Measurements from ENCODE around the gene HTD2.
A peak's percentile ranks its signal among the peaks of the same experiment; 100 is the strongest.
"Not testable (repeated sequence)": the region's sequence is repeated elsewhere in the genome, so short reads cannot be mapped to it uniquely, and the experiment has no call there.

Gene HTD2

DNA sequence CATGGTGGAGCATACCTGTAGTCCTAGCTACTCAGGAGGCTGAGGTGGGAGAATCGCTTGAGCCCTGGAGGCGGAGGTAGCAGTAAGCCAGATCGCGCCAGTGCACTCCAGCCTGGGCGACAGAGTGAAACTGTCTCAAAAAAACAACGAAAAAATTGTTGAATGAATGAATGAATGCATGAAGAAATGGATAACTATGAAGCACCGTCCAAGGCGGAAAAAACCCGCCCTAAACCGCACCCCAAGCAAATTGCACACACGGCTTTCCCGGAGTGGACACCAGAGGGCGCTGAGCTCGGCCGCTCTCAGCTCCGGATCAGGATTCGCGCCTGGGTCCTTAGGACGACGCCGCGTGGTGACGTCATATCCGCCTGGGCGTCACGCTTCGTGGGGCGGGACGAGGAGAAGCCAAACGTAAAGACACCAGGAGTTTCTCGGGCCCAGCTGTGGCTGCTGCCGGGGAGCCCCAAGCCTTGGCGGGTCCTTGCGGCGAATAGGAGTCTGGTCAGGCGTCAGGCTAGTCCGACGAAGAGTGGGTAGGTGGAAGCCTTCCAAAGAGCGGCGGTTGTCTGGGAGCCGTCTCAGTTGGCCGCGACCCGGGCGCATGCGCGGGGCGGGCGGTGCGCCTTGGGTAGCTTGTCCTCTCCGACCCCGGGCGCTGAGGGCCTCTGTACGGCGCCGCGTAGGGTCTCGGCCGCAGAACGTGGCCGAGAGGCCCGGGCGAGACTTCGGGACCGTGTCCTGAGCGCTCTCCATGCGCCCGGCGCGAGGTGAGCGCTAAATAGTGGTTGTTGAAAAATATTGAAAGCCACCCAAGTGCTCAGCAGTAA is at the start of gene HTD2, which contains the start of gene RPP14:
HTD2 (plus strand) TSS at position 639 of the 830 bp plus-strand sequence. CDS start 11,094 bp downstream, outside the sequence.
RPP14 (plus strand) TSS at position 364 of the 830 bp plus-strand sequence. CDS start 4,085 bp downstream, outside the sequence.
- peak; percentile 97 to 99 for DNase-seq

DNA sequence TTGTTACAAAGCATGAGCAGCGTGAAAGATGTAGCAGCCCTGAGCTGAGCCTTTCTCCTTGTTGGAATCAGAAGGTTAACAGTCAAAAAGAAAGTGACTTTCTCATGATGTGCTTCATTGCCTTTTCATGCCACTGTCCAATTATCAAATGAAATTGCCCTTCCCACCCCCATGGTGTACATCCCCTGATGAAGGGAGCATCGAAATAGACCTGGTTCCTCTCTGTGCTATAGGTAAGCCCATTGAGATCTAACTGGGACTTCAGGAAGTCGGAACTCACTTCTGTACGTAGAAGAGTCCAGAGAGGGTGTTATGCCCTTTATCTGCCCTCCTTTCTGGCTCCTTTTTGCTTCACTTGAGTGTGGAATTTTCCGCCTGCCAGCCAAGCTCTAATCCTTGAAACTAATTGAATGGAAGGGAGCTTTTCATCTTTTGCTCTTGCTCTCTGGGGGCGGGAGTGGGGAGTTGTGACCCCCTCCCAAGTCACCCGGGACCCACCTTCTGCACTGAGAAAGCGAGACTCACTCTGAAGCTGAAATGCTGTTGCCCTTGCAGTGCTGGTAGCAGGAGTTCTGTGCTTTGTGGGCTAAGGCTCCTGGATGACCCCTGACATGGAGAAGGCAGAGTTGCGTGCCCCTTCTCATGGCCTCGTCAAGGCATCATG is 47.8 kb upstream of the HTD2 start:
- DNase-seq: no peak

DNA sequence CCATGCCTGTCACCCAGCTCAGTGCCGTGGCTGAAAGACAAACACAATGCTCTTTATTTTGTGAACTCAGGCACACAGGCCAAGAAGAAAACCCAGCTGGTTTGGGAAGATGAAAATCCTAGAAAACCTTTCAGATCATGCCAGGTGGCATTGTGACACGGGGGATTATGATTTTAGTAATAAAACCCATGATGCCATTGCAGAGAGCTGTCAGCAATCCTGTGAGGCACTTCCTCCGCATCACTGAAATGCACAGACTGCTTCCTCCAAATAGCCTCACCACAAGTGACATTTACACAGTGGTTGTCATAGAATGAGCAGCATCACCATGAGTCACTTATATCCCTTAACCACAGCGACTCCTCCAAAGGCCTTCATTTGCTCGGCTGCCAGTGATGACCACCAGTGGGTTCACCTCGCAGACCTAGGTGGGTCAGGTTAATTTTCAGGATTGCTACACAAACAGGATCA is 46.0 kb upstream of the HTD2 start:
- no peak for DNase-seq

DNA sequence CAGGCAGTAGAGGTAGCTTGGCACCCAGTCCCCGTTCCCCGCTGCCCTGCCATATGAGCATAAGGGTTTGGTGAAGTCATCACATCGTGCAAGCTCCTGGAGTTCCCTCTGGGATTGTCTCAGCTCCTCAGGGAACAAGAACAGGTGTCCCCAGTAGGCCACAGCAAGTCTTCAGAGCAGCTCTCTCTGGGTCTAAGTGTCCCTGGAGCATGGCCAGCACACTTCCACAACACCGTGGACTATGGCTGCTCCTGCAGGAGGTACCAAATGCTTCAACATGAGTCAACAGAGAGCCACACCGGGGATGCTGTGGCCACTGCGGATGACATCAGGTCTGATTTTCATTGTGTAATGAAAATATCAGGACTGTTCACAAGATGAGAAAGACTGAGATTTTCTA is 45.6 kb upstream of the HTD2 start:
- DNase-seq: no peak

DNA sequence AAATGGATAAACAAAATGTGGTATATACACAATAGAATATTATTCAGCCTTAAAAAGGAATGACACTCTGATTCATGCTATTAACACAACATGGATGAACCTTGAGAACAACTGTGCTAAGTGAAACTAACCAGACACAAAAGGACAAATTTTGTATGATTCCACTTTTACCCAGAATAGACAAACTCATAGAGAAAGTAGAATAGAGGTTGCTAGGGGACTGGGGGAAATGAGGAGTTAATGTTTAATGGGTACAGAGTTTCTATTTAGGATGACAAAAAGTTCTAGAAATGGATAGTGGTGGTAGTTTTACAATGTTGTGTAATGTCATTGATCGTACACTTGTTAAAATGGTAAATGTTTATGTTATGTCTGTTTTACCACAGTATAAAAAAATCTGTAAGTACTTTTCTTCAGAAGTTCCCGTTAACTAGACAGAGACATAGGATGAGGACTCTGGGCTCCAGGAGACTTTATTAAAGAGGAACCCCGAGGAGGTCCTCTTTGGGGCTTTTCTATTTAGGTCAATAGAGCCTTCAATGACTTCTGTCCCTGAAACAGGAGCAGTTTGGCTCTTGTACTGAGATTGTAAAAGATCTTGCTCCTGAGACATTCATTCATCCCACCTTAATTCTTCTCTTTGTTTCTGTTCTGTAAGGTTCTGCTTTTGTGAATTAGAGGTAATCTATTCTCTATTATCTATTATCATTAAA is 44.2 kb upstream of the HTD2 start:
- DNase-seq: no peak

DNA sequence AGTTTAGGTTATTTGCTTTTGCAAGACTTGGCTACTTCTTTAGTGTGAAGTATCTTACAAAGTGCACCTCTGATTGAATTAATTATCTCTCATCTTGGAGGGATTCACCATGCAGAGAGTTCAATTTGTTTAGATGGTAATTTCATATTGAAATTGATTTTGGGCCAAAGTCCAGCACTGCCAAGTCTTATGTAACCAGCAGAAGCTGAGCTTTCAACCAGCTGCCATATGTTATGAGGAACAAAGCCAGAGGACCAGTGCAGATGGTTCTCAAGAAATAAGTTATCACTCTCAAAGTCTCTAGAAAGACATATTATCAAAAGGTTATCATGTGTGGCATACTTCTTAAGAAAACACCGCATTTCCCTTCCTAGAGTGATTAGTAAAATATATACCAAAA is 39.7 kb upstream of the HTD2 start:
- DNase-seq: no peak

DNA sequence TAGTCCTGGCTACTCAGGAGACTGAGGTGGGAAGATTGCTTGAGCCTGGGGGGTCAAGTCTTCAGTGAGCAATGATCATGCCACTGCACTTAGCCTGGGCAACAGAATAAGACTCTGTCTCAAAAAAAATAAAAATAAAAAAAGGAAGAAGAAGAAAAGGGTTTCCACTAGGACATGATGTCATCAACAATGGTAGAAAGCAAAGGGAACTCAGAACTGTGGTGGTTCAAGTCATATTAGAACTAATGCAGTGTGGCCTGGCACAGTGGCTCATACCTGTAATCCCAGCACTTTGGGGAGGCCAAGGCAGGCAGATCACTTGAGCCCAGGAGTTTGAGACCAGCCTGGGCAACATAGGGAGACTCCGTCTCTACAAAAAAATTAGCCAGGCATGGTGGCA is 38.8 kb upstream of the HTD2 start:
- DNase-seq: not testable (repeated sequence)

DNA sequence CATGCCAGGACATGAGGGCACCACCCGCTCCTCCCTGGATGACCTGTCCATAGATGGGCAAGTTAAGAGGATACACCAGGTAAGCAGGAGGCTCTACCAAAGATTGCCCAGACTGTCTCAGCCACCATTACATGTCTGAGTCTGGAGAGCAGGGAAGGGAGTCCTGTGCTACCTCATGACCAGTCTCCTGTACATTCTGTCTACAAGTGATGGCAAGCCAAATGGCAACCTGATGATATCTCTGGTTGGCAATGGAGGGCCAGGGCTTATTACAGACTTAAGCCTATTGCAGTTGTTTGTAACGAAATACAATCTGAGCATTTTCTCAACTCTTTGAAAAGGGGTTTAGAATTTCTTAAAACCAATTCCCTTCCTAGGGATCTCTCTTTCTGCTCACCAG is 37.0 kb upstream of the HTD2 start:
- no peak for DNase-seq

DNA sequence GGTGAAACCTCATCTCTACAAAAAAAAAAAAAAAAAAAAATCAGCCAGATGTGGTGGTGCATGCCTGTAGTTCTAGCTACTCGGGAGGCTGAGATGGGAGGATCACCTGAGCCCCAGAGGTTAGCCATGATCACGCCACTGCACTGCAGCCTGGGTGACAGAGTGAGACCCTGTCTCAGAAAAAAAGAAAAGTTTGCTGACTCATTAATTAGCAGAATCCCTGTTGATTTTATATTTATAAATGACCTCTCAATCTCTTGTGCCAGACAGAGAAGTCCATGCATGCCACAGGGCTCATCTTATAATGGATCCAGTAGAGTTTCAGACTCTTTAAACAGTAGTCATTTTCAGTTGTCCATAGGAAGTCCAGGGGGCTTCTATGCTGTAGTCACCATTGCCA is 35.8 kb upstream of the HTD2 start:
- no peak for DNase-seq

DNA sequence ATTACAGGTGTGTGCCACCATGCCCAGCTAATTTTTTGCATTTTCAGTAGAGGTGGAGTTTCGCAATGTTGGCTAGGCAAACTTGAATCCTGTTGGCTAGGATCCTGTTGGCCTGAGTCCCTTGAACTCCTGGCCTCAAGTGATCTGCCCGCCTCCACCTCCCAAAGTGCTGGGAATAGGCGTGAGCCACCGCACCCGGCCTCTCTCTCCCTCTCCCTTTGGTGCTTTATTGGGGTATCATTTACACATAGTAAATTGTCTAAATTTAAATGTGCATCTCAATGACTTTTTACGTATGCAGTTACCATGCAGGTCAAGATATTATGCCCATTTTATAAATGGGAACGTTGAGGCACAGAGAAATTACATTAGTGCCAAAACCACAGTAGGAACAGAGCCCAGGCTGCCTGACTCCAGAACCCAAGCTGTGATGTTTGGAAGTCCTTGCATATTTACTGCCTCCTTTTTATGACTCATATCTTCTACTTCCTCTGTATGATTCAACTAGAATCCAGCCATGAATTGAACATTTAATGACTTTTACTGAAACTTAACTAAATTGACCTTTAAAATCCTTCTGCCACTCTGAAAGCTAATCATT is 34.3 kb upstream of the HTD2 start:
- no peak for DNase-seq

DNA sequence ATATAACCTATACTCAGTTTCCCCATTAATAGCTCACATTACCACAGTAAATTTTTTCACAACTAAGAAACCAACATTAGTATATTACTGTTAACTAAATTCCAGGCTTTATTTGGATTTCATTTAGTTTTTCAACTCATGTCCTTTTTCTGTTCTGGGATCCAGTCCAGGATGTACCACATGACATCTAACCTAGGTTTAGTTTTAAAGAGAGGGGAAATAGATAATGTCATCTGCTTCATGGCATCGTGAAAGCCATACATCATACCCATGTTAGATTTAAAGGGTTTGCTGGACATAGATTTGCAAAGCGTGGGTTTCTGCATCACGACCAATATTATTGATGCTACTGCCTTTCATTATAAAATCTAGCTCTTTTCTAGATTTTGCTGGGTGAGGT is 33.4 kb upstream of the HTD2 start:
- DNase-seq: no peak

DNA sequence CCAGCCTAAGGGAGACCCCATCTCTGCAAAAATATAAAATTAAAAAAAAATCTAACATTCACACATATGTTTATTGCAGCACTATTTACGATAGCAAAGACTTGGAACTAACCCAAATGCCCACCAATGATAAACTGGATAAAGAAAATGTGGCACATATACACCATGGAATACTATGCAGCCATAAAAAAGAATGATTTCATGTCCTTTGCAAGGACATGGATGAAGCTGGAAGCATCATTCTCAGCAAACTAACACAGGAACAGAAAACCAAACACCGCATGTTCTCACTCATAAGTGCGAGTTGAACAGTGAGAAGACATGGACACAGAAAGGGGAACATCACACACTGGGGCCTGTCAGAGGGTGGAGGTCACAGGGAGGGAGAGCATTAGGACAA is 33.0 kb upstream of the HTD2 start:
- DNase-seq: not testable (repeated sequence)

DNA sequence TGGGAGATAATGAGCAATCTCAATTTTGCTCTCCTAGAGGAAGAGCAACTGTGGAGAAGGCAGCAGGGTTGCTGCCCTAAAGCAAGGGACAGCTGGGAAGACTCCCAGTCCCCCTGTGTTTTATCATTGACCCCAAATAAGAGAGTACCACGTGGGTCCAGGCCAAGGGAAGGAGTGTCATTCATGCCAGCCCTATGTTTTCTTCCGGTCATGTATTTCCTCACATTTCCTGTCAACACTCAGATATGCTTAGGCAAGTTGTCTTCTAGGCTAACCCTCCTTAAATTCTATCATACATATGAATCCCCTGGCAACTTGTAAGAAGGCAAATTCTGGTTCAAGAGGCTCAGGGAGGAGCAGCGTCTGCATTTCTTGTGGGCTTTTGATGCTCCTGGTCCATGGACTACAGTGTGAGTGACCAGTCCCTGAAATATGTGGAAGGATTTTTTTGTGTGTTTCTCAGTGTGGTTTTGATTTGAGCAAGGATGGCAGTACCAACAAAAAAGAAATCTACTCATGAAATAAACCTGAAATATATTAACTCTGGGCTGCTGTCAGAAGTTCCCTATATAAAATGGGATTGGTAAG is 32.2 kb upstream of the HTD2 start:
- DNase-seq: no peak

DNA sequence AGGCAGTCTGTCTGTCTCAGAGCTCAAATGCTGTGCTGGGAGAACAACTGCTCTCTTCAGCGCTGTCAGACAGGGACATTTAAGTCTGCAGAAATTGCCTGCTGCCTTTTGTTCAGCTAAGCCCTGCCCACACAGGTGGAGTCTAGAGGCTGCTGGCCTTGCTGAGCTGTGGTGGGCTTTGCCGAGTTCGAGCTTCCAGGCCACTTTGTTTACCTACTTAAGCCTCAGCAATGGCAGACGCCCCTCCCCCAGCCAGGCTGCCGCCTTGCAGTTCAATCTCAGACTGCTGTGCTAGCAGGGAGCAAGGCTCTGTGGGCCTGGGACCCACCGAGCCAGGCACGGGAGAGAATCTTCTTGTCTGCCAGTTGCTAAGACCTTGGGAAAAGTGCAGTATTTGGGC is 25.3 kb upstream of the HTD2 start:
- no peak for DNase-seq

DNA sequence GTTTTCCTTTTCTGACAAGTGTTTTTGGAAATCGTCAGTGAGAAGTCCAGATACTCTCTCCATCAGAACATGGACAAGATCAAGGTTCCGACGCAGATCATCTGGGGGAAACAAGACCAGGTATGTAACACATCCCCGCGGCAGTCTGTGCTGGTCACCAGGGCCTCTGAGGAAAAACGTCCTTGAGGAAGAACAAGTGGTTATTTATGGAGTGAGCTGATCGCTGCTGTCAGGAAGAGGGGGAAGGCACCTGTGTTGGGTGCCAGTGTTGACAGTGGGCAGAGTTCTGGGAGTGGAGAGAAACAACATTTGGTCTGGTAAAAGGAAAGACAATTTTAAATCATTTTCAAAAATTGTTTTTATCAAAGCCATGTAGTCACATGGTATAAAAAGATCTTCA is 21.0 kb upstream of the HTD2 start:
- no peak for DNase-seq

DNA sequence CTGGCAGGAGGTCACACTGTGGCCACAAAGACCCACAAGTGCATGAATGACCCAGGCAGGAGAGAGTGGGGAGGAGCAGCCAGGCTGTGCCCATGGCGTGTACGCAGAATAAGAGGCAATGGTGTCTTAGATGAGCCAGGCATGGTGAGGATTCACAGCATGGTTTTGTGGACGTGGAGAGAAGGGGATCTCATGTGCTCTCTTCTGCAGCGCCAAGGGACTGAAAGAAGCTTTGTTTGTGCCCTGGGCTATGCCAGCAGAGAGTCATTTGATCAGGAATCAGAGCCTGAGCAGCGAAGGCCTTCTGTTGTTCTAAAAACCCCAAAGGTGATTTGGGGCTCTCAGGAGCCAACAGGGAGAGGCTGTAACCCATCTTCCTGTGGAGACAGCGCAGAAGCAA is 19.0 kb upstream of the HTD2 start:
- DNase-seq: no peak

DNA sequence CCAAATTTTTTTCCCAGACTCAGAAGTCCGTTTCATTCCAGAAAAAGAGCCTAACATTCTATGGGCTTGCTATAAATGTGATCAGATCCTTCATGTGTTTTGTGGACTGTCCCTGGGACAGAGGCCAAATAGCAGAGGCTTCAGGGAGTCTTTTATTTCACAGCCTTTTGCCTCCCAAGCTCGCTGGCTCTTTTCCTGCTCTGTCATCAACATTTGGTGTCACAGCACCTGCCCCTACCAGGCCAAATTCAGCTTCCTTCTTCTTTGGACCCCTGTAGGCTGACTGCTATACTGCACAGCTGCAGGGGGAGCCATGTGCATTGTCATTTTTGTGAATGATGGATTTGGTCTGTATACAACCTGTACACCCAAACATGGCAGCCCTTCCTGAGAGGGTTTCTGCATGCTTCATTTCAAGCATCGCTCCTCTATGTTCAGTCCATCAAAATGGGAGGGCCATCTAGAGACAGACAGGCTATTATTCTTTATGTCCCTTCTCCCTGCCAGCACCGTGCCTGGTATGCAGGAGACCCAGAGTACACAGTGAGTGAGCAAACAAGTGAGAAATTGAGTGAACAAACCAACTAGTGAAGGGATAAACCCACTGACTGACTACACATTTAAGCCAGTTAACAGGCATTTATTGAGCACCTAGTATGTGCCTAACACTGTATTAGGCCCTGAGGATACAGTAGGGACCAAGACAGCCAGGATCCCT is 18.1 kb upstream of the HTD2 start:
- DNase-seq: no peak

DNA sequence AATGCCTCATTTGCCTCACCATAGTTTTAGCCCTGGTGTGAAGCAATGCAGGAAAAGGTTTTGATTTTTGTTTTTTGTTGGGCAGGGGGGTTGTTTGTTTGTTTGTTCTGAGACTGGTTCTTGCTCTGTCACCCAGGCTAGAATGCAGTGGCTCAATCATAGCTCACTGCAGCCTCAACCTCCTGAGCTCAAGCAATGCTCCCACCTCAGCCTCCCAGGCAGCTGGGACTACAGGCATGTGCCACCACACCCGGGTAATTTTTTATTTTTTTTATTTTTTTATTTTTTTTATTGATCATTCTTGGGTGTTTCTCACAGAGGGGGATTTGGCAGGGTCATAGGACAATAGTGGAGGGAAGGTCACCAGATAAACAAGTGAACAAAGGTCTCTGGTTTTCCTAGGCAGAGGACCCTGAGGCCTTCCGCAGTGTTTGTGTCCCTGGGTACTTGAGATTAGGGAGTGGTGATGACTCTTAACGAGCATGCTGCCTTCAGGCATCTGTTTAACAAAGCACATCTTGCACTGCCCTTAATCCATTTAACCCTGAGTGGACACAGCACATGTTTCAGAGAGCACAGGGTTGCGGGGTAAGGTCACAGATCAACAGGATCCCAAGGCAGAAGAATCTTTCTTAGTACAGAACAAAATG is 17.2 kb upstream of the HTD2 start:
- DNase-seq: not testable (repeated sequence)

DNA sequence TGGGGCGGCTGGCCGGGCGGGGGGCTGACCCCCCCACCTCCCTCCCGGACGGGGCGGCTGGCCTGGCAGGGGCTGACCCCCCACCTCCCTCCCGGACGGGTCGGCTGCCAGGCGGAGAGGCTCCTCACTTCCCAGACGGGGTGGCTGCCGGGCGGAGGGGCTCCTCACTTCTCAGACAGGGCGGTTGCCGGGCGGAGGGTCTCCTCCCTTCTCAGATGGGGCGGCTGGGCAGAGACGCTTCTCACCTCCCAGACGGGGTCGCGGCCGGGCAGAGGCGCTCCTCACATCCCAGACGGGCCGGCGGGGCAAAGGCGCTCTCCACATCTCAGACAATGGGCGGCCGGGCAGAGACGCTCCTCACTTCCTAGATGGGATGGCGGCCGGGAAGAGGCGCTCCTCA is 15.9 kb upstream of the HTD2 start:
- not testable (repeated sequence) for DNase-seq

DNA sequence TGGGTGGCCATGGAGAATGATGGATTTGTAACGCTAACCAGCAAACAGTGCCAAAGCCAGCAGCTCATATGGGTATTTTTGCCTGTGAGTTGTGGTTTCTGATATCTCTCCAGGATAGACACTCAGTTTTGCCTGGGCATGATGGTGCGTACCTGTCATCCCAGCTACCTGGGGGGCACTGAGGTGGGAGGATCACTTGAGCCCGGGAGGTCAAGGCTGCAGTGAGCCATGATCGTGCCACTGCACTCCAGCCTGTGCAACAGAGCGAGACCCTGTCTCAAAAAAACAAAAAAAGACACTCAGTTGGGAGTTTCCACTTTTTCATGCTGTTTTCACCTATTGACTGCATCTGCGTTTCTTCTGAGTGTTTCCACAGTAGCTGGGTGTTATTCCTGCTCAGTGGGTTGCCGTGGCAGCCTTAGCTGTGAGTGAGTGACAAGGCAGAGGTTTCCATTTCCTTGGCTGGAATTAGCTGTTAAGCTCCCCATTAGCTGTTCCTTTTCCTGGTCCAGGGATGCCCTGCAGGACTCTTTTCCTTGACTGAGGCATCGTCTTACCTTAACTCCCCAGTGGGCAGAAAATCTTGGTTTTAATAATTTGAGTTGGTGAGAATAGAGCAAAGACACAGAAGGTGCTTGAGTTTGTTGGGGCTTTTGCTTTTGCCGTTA is 14.5 kb upstream of the HTD2 start:
- DNase-seq: no peak

DNA sequence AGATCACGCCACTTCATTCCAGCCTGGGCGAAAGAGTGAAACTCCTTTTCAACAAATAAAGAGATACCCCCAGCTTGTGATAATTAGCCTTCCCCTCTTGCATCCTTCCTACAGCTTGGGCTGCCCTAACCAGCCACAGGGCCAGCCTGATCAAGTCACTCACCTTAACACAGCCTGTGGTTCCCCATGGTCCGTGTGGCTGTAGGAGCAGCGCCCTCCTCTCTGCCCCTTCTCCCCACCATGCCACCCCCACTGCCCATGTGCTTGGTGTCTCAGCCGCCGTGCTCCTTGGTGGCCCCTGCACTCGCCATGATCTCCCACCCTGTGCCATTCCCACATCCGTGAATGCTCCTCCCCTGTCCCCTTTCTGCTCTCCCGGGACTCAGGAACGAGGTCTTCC is 13.5 kb upstream of the HTD2 start:
- no peak for DNase-seq
